Type B pancreatic cell (in vitro differentiated cells): ENCODE data around the gene MS4A6A. TPM values are rescaled to one million over a fixed set of nuclear protein-coding genes. Genes with fewer than 3 reads are reported as not detected.

Experiments
- DNase-seq: peaks from one replicate; pipeline ENCODE4 v3.0.0; 2021; ENCODE audit warnings: mixed read lengths; ENCODE audit not compliant: unreplicated experiment; ENCODE audit errors: extremely low spot score
- H3K27ac Mint-ChIP-seq: 2 replicates; pipeline ENCODE4 v1.8.0; 2021; ENCODE audit warnings: mild to moderate bottlenecking, mixed read lengths
- H3K27me3 Mint-ChIP-seq: 2 replicates; pipeline ENCODE4 v1.8.0; 2021; ENCODE audit warnings: mixed read lengths
- H3K36me3 Mint-ChIP-seq: 2 replicates; pipeline ENCODE4 v1.8.0; 2021; ENCODE audit warnings: mixed read lengths
- H3K4me1 Mint-ChIP-seq: one replicate; pipeline ENCODE4 v1.8.0; 2021; ENCODE audit warnings: mixed read lengths; ENCODE audit not compliant: unreplicated experiment
- H3K4me3 Mint-ChIP-seq: 2 replicates; pipeline ENCODE4 v1.8.0; 2021; ENCODE audit warnings: mild to moderate bottlenecking, mixed read lengths
- H3K9me3 Mint-ChIP-seq: 2 replicates; pipeline ENCODE4 v1.8.0; 2021; ENCODE audit warnings: mixed read lengths
- CTCF ChIP-seq: fragments of 200-600 bp; sonication (generic); conservative IDR thresholded peaks from 2 replicates; pipeline ENCODE4 v1.5.0; 2021; ENCODE audit warnings: antibody characterized with exemption, mild to moderate bottlenecking
- microRNA-seq: library from miRNA; unstranded; fragments of <30 nt; microRNA quantifications from one replicate; pipeline ENCODE4, GENCODE V29; 2020
- total RNA-seq: library from RNA; stranded (reverse); gene quantifications from 2 replicates; pipeline ENCODE4 v1.2.1, GENCODE V29; 2021; ENCODE audit warnings: low replicate concordance

MS4A6A gene
- total RNA-seq, 1 donor from 2014 or later: 4.2 TPM

- Mint-ChIP-seq H3K4me3 (no peak overlapping the region), H3K4me1 (no peaks in the 10 kb centered on the region), H3K27me3 (no peaks in the 10 kb centered on the region), H3K27ac (no peak overlapping the region), H3K36me3 (no peaks in the 10 kb centered on the region), H3K9me3 (no peaks in the 10 kb centered on the region)
- TF ChIP-seq CTCF: no peak
- DNase-seq: no peak
Measured at GRCh38 chr11:60128376-60128775, 54.5 kb downstream of the MS4A6A start.

GRCh38 chr11:60127311-60127811 lies 55.5 kb downstream of the MS4A6A start:
- Mint-ChIP-seq H3K27me3 (no peaks in the 10 kb centered on the region), H3K27ac (no peak overlapping the region), H3K4me1 (no peaks in the 10 kb centered on the region), H3K36me3 (no peaks in the 10 kb centered on the region), H3K4me3 (no peak overlapping the region), H3K9me3 (no peaks in the 10 kb centered on the region)
- DNase-seq: no peak
- no peak for TF ChIP-seq CTCF

- DNase-seq: no peak
- H3K36me3 Mint-ChIP-seq: no peaks in the 10 kb centered on the region
- H3K4me3 Mint-ChIP-seq: no peak overlapping the region
- no peak for TF ChIP-seq CTCF
- H3K27me3 Mint-ChIP-seq: no peaks in the 10 kb centered on the region
- no peak overlapping the region for H3K27ac Mint-ChIP-seq
- H3K9me3 Mint-ChIP-seq: no peaks in the 10 kb centered on the region
- no peaks in the 10 kb centered on the region for H3K4me1 Mint-ChIP-seq
Measured at GRCh38 chr11:60125956-60126585, 56.8 kb downstream of the MS4A6A start.

- no peaks in the 10 kb centered on the region for H3K9me3 Mint-ChIP-seq
- H3K4me3 Mint-ChIP-seq: no peak overlapping the region
- H3K36me3 Mint-ChIP-seq: no peaks in the 10 kb centered on the region
- H3K27ac Mint-ChIP-seq: no peak overlapping the region
- TF ChIP-seq CTCF: no peak
- no peaks in the 10 kb centered on the region for H3K27me3 Mint-ChIP-seq
- H3K4me1 Mint-ChIP-seq: peaks cover 3% of the 10 kb centered on the region
- DNase-seq: no peak
Measured at GRCh38 chr11:60124802-60125432, 58.0 kb downstream of the MS4A6A start.

Small RNAs within 50 kb of the gene (microRNA-seq; reads per million reads assigned to microRNA genes)
- not detected for gene MIR6503

Other genes with a start within 250 kb of the MS4A6A start
- gene OOSP1, start 244.7 kb downstream of the MS4A6A start, total RNA-seq: not detected in 2 replicates
- not detected in 2 replicates for gene OOSP4A, start 219.1 kb downstream of the MS4A6A start, total RNA-seq
- not detected in 2 replicates for gene OOSP4B, start 165.9 kb downstream of the MS4A6A start, total RNA-seq
- not detected in 2 replicates for gene OOSP2, start 142.7 kb downstream of the MS4A6A start, total RNA-seq
- gene MS4A3, start 126.4 kb downstream of the MS4A6A start, total RNA-seq: not detected in 2 replicates
- not detected in 2 replicates for gene MS4A2, start 94.4 kb downstream of the MS4A6A start, total RNA-seq
- gene MS4A4E, start 60.1 kb upstream of the MS4A6A start, total RNA-seq: 0.33 TPM in 1 of 2 replicates, not detected in the other
- gene MS4A4A, start 97.6 kb upstream of the MS4A6A start, total RNA-seq: not detected in 2 replicates
- not detected in 2 replicates for gene MS4A6E, start 144.2 kb upstream of the MS4A6A start, total RNA-seq
- gene MS4A7, start 195.4 kb upstream of the MS4A6A start, total RNA-seq: not detected in 2 replicates
- gene MS4A14, start 213.4 kb upstream of the MS4A6A start, total RNA-seq: not detected in 2 replicates
- gene MS4A5, start 246.5 kb upstream of the MS4A6A start, total RNA-seq: not detected in 2 replicates